GM18909 (cell line): ENCODE results near the gene ADCY2.

ENCODE experiments used
- ATAC-seq: cut with Tn5 transposase; IDR thresholded peaks from one replicate; pipeline ENCODE4 v1.9.1; 2021; ENCODE audit warnings: mild to moderate bottlenecking; ENCODE audit not compliant: unreplicated experiment, poor library complexity

The ADCY2 gene

GRCh38 chr5:7395947-7396712 lies at the start of gene ADCY2:
ADCY2 (plus strand) TSS chr5:7396138; CDS start chr5:7396297, 159 bp downstream.
- no peak for ATAC-seq

- no peak for ATAC-seq
Observed at GRCh38 chr5:7347377-7347776, 48.6 kb upstream of the ADCY2 start.

GRCh38 chr5:7348168-7348854 lies 47.6 kb upstream of the ADCY2 start:
- no peak for ATAC-seq

GRCh38 chr5:7361593-7361992 lies 34.3 kb upstream of the ADCY2 start:
- no peak for ATAC-seq

GRCh38 chr5:7363067-7363677 lies 32.8 kb upstream of the ADCY2 start:
- ATAC-seq: no peak

- ATAC-seq: no peak
Observed at GRCh38 chr5:7364226-7364875, 31.6 kb upstream of the ADCY2 start.

GRCh38 chr5:7367780-7368179 lies 28.2 kb upstream of the ADCY2 start:
- ATAC-seq: no peak

GRCh38 chr5:7372399-7372798 lies 23.5 kb upstream of the ADCY2 start:
- ATAC-seq: no peak

- ATAC-seq: no peak
Observed at GRCh38 chr5:7374186-7374585, 21.8 kb upstream of the ADCY2 start.

GRCh38 chr5:7375457-7375856 lies 20.5 kb upstream of the ADCY2 start:
- ATAC-seq: no peak

GRCh38 chr5:7376871-7377270 lies 19.1 kb upstream of the ADCY2 start:
- no peak for ATAC-seq

GRCh38 chr5:7377761-7378160 lies 18.2 kb upstream of the ADCY2 start:
- ATAC-seq: no peak

- ATAC-seq: no peak
Observed at GRCh38 chr5:7382588-7382987, 13.3 kb upstream of the ADCY2 start.

- ATAC-seq: no peak
Observed at GRCh38 chr5:7385681-7386080, 10.3 kb upstream of the ADCY2 start.

- no peak for ATAC-seq
Observed at GRCh38 chr5:7388553-7388952, 7.4 kb upstream of the ADCY2 start.

- no peak for ATAC-seq
Observed at GRCh38 chr5:7391215-7391614, 4.7 kb upstream of the ADCY2 start.

- ATAC-seq: no peak
Observed at GRCh38 chr5:7391814-7392692, 3.9 kb upstream of the ADCY2 start.

- ATAC-seq: no peak
Observed at GRCh38 chr5:7392693-7393024, 3.3 kb upstream of the ADCY2 start.

- no peak for ATAC-seq
Observed at GRCh38 chr5:7393921-7394799, 1.8 kb upstream of the ADCY2 start.
